GM23338 (cell line): ENCODE data around the gene DSCAML1.

Experiments
- EZH2 ChIP-seq: fragments of 200-600 bp; sonication (generic); IDR thresholded peaks from one replicate; pipeline ENCODE4 v1.8.0; 2017; ENCODE audit warnings: antibody characterized with exemption, mild to moderate bottlenecking, low read depth; ENCODE audit not compliant: unreplicated experiment
- EZH2phosphoT487 ChIP-seq: fragments of 200-600 bp; sonication (generic); IDR thresholded peaks from one replicate; pipeline ENCODE4 v1.8.1; 2018; ENCODE audit warnings: antibody characterized with exemption; ENCODE audit not compliant: unreplicated experiment
- JUNB ChIP-seq: IDR thresholded peaks from one replicate; pipeline ENCODE4 v1.6.1; 2016; ENCODE audit warnings: antibody characterized with exemption; ENCODE audit not compliant: unreplicated experiment
- POLR2AphosphoS5 ChIP-seq: IDR thresholded peaks from 2 replicates; pipeline ENCODE4 v1.6.1; 2016; ENCODE audit warnings: antibody characterized with exemption, low read depth
- REST ChIP-seq: IDR thresholded peaks from one replicate; pipeline ENCODE4 v1.6.1; 2018; ENCODE audit warnings: antibody characterized with exemption; ENCODE audit not compliant: unreplicated experiment
- TF ChIP-seq, protein P1 (sequence below), 2 experiments: fragments of 200-600 bp in 1 of 2; sonication (generic) in 1 of 2; conservative IDR thresholded peaks; 2 replicates each; pipeline versions ENCODE4 v1.5.1 to v1.6.1; 2016 to 2017; ENCODE audit warnings: antibody characterized with exemption in 2 of 2, low read depth in 2 of 2, mild to moderate bottlenecking in 2 of 2, moderate library complexity in 1 of 2
- TF ChIP-seq, protein P2 (sequence below): IDR thresholded peaks from 2 replicates; pipeline ENCODE4 v1.6.1; 2016; ENCODE audit warnings: antibody characterized with exemption

DNA sequence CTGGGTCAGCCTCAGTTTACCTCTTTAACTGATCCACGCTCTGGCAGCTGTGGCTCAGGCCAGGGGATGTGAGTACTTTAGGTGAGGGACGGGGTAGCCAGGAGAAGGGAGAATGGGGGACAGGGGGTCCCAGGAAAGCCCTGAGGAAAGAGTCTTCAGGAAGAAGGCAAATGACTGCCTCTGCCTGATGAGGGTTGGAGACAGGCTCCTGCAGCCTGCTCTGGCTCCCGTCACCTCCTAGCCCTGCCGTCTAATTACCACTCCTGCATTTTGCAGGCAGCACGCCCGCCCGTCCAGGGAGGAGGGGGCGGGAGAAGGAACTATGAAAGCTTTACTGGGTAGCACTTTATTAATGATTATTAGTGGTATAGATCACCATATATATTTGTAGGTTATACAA, 352.8 kb downstream of the DSCAML1 start:
- TF ChIP-seq POLR2AphosphoS5: no peak
- TF ChIP-seq, protein P1, sequence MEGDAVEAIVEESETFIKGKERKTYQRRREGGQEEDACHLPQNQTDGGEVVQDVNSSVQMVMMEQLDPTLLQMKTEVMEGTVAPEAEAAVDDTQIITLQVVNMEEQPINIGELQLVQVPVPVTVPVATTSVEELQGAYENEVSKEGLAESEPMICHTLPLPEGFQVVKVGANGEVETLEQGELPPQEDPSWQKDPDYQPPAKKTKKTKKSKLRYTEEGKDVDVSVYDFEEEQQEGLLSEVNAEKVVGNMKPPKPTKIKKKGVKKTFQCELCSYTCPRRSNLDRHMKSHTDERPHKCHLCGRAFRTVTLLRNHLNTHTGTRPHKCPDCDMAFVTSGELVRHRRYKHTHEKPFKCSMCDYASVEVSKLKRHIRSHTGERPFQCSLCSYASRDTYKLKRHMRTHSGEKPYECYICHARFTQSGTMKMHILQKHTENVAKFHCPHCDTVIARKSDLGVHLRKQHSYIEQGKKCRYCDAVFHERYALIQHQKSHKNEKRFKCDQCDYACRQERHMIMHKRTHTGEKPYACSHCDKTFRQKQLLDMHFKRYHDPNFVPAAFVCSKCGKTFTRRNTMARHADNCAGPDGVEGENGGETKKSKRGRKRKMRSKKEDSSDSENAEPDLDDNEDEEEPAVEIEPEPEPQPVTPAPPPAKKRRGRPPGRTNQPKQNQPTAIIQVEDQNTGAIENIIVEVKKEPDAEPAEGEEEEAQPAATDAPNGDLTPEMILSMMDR (conservative IDR thresholded peaks at IDR 0.05; ENCODE audit: low read depth in 2 of 2): no peak
- TF ChIP-seq, protein P2, sequence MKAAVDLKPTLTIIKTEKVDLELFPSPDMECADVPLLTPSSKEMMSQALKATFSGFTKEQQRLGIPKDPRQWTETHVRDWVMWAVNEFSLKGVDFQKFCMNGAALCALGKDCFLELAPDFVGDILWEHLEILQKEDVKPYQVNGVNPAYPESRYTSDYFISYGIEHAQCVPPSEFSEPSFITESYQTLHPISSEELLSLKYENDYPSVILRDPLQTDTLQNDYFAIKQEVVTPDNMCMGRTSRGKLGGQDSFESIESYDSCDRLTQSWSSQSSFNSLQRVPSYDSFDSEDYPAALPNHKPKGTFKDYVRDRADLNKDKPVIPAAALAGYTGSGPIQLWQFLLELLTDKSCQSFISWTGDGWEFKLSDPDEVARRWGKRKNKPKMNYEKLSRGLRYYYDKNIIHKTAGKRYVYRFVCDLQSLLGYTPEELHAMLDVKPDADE: no peak
- no peak for TF ChIP-seq REST
- no peak for TF ChIP-seq EZH2phosphoT487
- no peak for TF ChIP-seq EZH2
- no peak for TF ChIP-seq JUNB
